Keratinocyte (primary cell): Measurements from ENCODE around the gene NYNRIN. TPM values are rescaled to one million over a fixed set of nuclear protein-coding genes. Genes with fewer than 3 reads are reported as not detected.

ENCODE experiments used
- DNase-seq: peaks from one replicate; pipeline ENCODE4 v3.0.0-alpha.2; 2011; ENCODE audit warnings: low read depth, missing footprints, low spot score
- FAIRE-seq: peaks from 2 replicates; lab custom pipeline; 2011; peaks lifted over from hg19 to GRCh38; lab: Jason Lieb, UNC
- H2AFZ ChIP-seq: 2 replicates; pipeline ENCODE4 v1.6.0; 2012; ENCODE audit warnings: low read length, control low read depth, inconsistent platforms; ENCODE audit not compliant: control insufficient read depth
- H3K27ac ChIP-seq: 2 replicates; pipeline ENCODE4 v1.5.1; 2011; ENCODE audit warnings: low read length; ENCODE audit not compliant: control insufficient read depth, insufficient read depth
- H3K27me3 ChIP-seq: 3 replicates; pipeline ENCODE4 v1.6.0; 2011; ENCODE audit warnings: low read length; ENCODE audit not compliant: control insufficient read depth, insufficient read depth; ENCODE audit errors: extremely low read depth
- H3K36me3 ChIP-seq, 2 experiments: 2 replicates in 1 of 2; 3 replicates in 1 of 2; pipeline ENCODE4 v1.5.1; 2011; ENCODE audit warnings: low read length in 2 of 2, mild to moderate bottlenecking in 1 of 2; ENCODE audit not compliant: control insufficient read depth in 2 of 2, insufficient read depth in 2 of 2; ENCODE audit errors: extremely low read depth in 1 of 2
- H3K4me1 ChIP-seq: 3 replicates; pipeline ENCODE4 v1.5.1; 2011; ENCODE audit warnings: low read length; ENCODE audit not compliant: control insufficient read depth, insufficient read depth; ENCODE audit errors: extremely low read depth
- H3K4me2 ChIP-seq: 3 replicates; pipeline ENCODE4 v1.6.0; 2011; ENCODE audit warnings: low read depth, low read length; ENCODE audit not compliant: control insufficient read depth, insufficient read depth; ENCODE audit errors: extremely low read depth
- H3K4me3 ChIP-seq, 3 experiments: fragments of 200-600 bp in 1 of 3; sonication (generic) in 1 of 3; 2 replicates in 2 of 3; 3 replicates in 1 of 3; pipeline ENCODE4 v1.5.1; 2011 to 2016; ENCODE audit warnings: low read length in 3 of 3, mild to moderate bottlenecking in 3 of 3, control low read depth in 2 of 3, inconsistent platforms in 1 of 3, low read depth in 1 of 3, mixed read lengths in 1 of 3, mixed run types in 1 of 3, moderate library complexity in 1 of 3; ENCODE audit not compliant: control insufficient read depth in 2 of 3, insufficient read depth in 2 of 3; ENCODE audit errors: extremely low read depth in 1 of 3
- H3K79me2 ChIP-seq: 2 replicates; pipeline ENCODE4 v1.6.0; 2012; ENCODE audit warnings: low read length; ENCODE audit not compliant: control insufficient read depth, insufficient read depth
- H3K9ac ChIP-seq: 3 replicates; pipeline ENCODE4 v1.6.0; 2011; ENCODE audit warnings: low read length; ENCODE audit not compliant: control insufficient read depth, insufficient read depth; ENCODE audit errors: extremely low read depth
- H3K9me1 ChIP-seq: 3 replicates; pipeline ENCODE4 v1.6.0; 2011; ENCODE audit warnings: low read length; ENCODE audit not compliant: control insufficient read depth, insufficient read depth; ENCODE audit errors: extremely low read depth
- H3K9me3 ChIP-seq: 2 replicates; pipeline ENCODE4 v1.5.1; 2012; ENCODE audit warnings: low read depth, low read length; ENCODE audit not compliant: control insufficient read depth
- H4K20me1 ChIP-seq: 3 replicates; pipeline ENCODE4 v1.6.0; 2011; ENCODE audit warnings: low read length; ENCODE audit not compliant: control insufficient read depth, insufficient read depth; ENCODE audit errors: extremely low read depth
- EZH2 ChIP-seq: IDR thresholded peaks from one replicate; pipeline ENCODE4 v1.6.1; 2012; ENCODE audit warnings: inconsistent platforms, mild to moderate bottlenecking, low read length, moderate library complexity
- dilution Hi-C: fragments of 300-500 bp; cut with MboI; formaldehyde crosslinking; loops from one replicate; pipeline ENCODE4 v1.7.0; 2020; ENCODE audit warnings: low sequenced_read_pairs; ENCODE audit not compliant: extremely low pct_ligation_motif_present
- polyA plus RNA-seq, 5 experiments: library from polyadenylated mRNA; depleted of rRNA in 3 of 5; stranded (reverse) in 3 of 5; stranded (forward) in 1 of 5; unstranded in 1 of 5; fragments of >200 nt; gene quantifications; 1 replicate in 1 of 5; 2 replicates in 3 of 5; 3 replicates in 1 of 5; pipeline versions ENCODE4 v1.2.1 to v1.2.3, GENCODE V29; 2011 to 2012; ENCODE audit warnings: missing spikeins in 2 of 5, low read depth in 1 of 5, low replicate concordance in 1 of 5
- TF ChIP-seq, protein P1 (sequence below), 3 experiments: IDR thresholded peaks in 1 of 3; conservative IDR thresholded peaks in 1 of 3; optimal IDR thresholded peaks in 1 of 3; 2 replicates in 2 of 3; 3 replicates in 1 of 3; pipeline versions ENCODE3 to v1.5.1; 2011; ENCODE audit warnings: low read length in 3 of 3, mild to moderate bottlenecking in 3 of 3, moderate library complexity in 2 of 3, control low read depth in 1 of 3, inconsistent platforms in 1 of 3; ENCODE audit not compliant: insufficient read depth in 2 of 3; ENCODE audit errors: extremely low read depth in 1 of 3

The NYNRIN gene
- polyA plus RNA-seq, 1 donor (not counting 4 experiments of a cell fraction or from before 2014, with no cell fraction given): 4.9 TPM

DNA sequence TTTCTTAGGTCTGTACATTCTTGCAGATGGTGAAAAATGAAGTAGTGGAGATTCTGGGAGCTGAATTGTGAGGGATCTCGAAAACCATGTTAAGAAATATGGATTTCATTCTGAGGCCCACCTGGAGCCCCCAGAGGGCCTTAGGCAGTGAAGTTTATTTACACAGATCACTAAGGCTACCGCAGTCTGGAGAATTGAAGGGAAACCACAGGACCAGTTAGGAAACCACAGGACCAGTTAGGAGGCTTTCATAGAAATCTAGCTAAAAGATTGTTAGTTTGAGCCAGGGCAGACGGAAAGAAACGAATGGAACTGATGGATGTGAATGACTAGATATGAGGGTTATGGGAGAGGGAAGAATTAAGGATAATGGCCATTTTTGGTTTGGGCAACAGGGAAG lies 23.5 kb downstream of the NYNRIN start:
- dilution Hi-C loops: no loop called here
- H3K4me3 ChIP-seq: no peak overlapping the region
- no peak for TF ChIP-seq EZH2
- TF ChIP-seq, protein P1, sequence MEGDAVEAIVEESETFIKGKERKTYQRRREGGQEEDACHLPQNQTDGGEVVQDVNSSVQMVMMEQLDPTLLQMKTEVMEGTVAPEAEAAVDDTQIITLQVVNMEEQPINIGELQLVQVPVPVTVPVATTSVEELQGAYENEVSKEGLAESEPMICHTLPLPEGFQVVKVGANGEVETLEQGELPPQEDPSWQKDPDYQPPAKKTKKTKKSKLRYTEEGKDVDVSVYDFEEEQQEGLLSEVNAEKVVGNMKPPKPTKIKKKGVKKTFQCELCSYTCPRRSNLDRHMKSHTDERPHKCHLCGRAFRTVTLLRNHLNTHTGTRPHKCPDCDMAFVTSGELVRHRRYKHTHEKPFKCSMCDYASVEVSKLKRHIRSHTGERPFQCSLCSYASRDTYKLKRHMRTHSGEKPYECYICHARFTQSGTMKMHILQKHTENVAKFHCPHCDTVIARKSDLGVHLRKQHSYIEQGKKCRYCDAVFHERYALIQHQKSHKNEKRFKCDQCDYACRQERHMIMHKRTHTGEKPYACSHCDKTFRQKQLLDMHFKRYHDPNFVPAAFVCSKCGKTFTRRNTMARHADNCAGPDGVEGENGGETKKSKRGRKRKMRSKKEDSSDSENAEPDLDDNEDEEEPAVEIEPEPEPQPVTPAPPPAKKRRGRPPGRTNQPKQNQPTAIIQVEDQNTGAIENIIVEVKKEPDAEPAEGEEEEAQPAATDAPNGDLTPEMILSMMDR (optimal IDR thresholded peaks at IDR 0.05 in 1 of 3, IDR thresholded peaks at IDR 0.05 in 1 of 3, conservative IDR thresholded peaks at IDR 0.05 in 1 of 3; ENCODE audit: extremely low read depth in 1 of 3, insufficient read depth in 2 of 3, low read length in 3 of 3): no peak
- no peak overlapping the region for H3K4me2 ChIP-seq
- H3K9me1 ChIP-seq: peaks cover 2% of the 10 kb centered on the region
- H4K20me1 ChIP-seq: no peaks in the 10 kb centered on the region
- H3K4me1 ChIP-seq: peaks cover 40% of the 10 kb centered on the region
- H2AFZ ChIP-seq: no peak overlapping the region
- no peaks in the 10 kb centered on the region for H3K79me2 ChIP-seq
- H3K36me3 ChIP-seq: no peaks in the 10 kb centered on the region
- H3K27me3 ChIP-seq: no peaks in the 10 kb centered on the region
- no peak overlapping the region for H3K9ac ChIP-seq
- H3K27ac ChIP-seq: no peak overlapping the region
- no peaks in the 10 kb centered on the region for H3K9me3 ChIP-seq
- FAIRE-seq (no peak), DNase-seq (no peak)

DNA sequence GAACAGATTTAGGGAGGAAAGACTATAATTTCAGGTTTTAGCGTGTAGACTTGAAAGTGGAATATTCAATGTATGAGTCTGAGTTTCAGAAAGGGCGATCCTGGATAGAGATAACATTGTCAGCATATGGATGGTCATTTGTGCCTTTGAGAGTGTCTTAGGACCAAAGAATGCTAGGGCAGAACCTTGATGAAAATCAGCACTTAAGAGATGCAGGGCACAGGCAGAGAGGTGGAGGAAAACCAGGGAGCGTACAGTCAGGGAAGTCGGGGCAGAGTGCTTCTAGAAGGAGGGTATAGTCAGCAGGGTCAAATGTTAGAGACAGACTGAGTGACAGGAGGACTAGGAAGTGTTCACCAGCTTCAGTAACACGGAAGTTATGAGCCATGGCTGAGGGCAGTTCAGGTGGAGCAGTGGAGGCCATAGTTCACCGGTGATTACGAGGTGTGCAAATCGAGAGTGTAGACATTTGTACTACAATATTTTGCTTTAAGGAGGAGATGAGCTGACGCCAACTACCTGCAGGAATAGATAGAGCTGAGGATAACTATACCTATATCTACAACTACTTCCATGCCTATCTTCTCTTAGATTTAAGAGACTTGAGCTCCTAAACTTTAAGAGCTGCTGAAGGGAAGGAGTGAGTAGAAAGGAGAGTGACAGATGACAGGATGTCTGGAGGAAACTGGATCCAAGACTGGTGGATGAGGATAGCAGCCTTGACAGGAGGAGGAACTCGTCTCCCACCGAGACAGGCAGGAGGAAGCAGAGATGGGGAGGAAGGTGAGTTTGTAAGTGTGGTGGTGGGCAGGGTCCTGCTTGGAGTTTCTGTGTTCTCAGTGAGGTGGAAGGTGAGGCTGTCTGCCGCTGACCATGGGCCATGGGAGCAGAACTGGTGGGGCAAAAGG lies 24.1 kb downstream of the NYNRIN start:
- no peaks in the 10 kb centered on the region for H3K36me3 ChIP-seq
- dilution Hi-C loops: no loop called here
- no peaks in the 10 kb centered on the region for H3K9me3 ChIP-seq
- H3K4me1 ChIP-seq: peaks cover 42% of the 10 kb centered on the region
- no peaks in the 10 kb centered on the region for H4K20me1 ChIP-seq
- H3K27ac ChIP-seq: no peak overlapping the region
- H3K79me2 ChIP-seq: no peaks in the 10 kb centered on the region
- no peak overlapping the region for H3K4me2 ChIP-seq
- peaks cover 2% of the 10 kb centered on the region for H3K9me1 ChIP-seq
- H3K4me3 ChIP-seq: no peak overlapping the region
- H3K9ac ChIP-seq: no peak overlapping the region
- no peak overlapping the region for H2AFZ ChIP-seq
- TF ChIP-seq, protein P1 (optimal IDR thresholded peaks at IDR 0.05 in 1 of 3, IDR thresholded peaks at IDR 0.05 in 1 of 3, conservative IDR thresholded peaks at IDR 0.05 in 1 of 3; ENCODE audit: extremely low read depth in 1 of 3, insufficient read depth in 2 of 3, low read length in 3 of 3): no peak
- no peaks in the 10 kb centered on the region for H3K27me3 ChIP-seq
- DNase-seq (no peak), FAIRE-seq (no peak)
